ENCODE data around the gene AP2B1. TPM values are rescaled to one million over a fixed set of nuclear protein-coding genes. Genes with fewer than 3 reads are reported as not detected.

AP2B1 gene
- total and polyA plus RNA-seq, 8 donors = 21.6 to 171 (median 57.2) TPM

GRCh38 chr17:35660902-35661301 lies 73.8 kb downstream of the AP2B1 start:
- Histone ChIP-seq H3K27me3 (no peaks in the 10 kb centered on the region), H3K36me3 (peaks cover 22 to 94% (median 78%) of the 10 kb centered on the region in 4 donors), H3K4me1 (no peaks in the 10 kb centered on the region), H3K9me3 (no peaks in the 10 kb centered on the region), H3K27ac (no peak overlapping the region), H3K4me3 (no peak overlapping the region)
- WGBS, 5 donors = 86 to 96% (median 91%) methylated on average over 1 of the region's 1 CpG
- TF ChIP-seq EP300 (IDR thresholded peaks at IDR 0.05) (no peak), POLR2AphosphoS5 (IDR thresholded peaks at IDR 0.05) (no peak), POLR2A (IDR thresholded peaks at IDR 0.05) (no peak)
- TF ChIP-seq, protein P1, sequence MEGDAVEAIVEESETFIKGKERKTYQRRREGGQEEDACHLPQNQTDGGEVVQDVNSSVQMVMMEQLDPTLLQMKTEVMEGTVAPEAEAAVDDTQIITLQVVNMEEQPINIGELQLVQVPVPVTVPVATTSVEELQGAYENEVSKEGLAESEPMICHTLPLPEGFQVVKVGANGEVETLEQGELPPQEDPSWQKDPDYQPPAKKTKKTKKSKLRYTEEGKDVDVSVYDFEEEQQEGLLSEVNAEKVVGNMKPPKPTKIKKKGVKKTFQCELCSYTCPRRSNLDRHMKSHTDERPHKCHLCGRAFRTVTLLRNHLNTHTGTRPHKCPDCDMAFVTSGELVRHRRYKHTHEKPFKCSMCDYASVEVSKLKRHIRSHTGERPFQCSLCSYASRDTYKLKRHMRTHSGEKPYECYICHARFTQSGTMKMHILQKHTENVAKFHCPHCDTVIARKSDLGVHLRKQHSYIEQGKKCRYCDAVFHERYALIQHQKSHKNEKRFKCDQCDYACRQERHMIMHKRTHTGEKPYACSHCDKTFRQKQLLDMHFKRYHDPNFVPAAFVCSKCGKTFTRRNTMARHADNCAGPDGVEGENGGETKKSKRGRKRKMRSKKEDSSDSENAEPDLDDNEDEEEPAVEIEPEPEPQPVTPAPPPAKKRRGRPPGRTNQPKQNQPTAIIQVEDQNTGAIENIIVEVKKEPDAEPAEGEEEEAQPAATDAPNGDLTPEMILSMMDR (IDR thresholded peaks at IDR 0.05) = no peak
- intact Hi-C loops (cut with DNase I; ENCODE audit: low total_unique reads) = no loop called here
- no peak for DNase-seq

- Histone ChIP-seq H3K9me3 (no peaks in the 10 kb centered on the region), H3K36me3 (peaks cover 12 to 90% (median 68%) of the 10 kb centered on the region in 4 donors), H3K4me1 (no peaks in the 10 kb centered on the region), H3K27ac (no peak overlapping the region), H3K27me3 (no peaks in the 10 kb centered on the region), H3K4me3 (no peak overlapping the region)
- no peak for DNase-seq
- intact Hi-C loops (cut with DNase I; ENCODE audit: low total_unique reads) = no loop called here
- 86 to 93% (median 88%) methylated on average over 5 of the region's 5 CpGs for WGBS, 5 donors
- TF ChIP-seq POLR2A (IDR thresholded peaks at IDR 0.05) (no peak), EP300 (IDR thresholded peaks at IDR 0.05) (no peak), POLR2AphosphoS5 (IDR thresholded peaks at IDR 0.05) (no peak)
- TF ChIP-seq, protein P1 (IDR thresholded peaks at IDR 0.05) = no peak
Measured at GRCh38 chr17:35664685-35665084, 77.6 kb downstream of the AP2B1 start.

DNA sequence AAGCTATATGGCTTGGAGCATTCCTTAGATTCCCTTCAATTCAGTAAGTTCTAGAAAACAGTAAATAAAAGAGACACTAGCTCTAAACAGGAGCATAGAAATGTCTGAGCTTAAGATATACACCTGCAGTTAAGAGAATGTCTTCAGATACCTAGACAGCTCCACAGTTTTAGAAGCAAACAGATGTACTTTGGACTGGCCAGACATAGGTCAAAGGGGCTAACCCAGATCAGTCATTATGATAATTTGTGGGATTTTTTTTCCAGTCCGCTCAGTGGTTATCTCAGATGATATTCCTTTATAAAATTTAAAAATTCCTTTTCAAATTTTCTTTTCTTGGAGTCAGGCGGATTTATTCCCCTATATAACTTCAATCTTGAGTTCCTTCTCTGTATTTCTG lies 78.5 kb downstream of the AP2B1 start:
- H3K27me3 ChIP-seq = no peaks in the 10 kb centered on the region
- intact Hi-C loops (cut with DNase I; ENCODE audit: low total_unique reads) = no loop called here
- 92 to 99% (median 97%) methylated on average over 2 of the region's 2 CpGs for WGBS, 5 donors
- DNase-seq = no peak
- TF ChIP-seq POLR2A (IDR thresholded peaks at IDR 0.05) (no peak), POLR2AphosphoS5 (IDR thresholded peaks at IDR 0.05) (no peak), EP300 (IDR thresholded peaks at IDR 0.05) (no peak)
- TF ChIP-seq, protein P1 (IDR thresholded peaks at IDR 0.05) = no peak
- H3K9me3 ChIP-seq = no peaks in the 10 kb centered on the region
- peaks cover 6 to 84% (median 68%) of the 10 kb centered on the region in 4 donors for H3K36me3 ChIP-seq
- H3K4me1 ChIP-seq = no peaks in the 10 kb centered on the region
- H3K27ac ChIP-seq = no peak overlapping the region
- H3K4me3 ChIP-seq = no peak overlapping the region

- DNase-seq = no peak
- Histone ChIP-seq H3K4me3 (no peak overlapping the region), H3K27me3 (no peaks in the 10 kb centered on the region), H3K4me1 (no peaks in the 10 kb centered on the region), H3K9me3 (no peaks in the 10 kb centered on the region), H3K27ac (no peak overlapping the region), H3K36me3 (peaks cover 4 to 84% (median 68%) of the 10 kb centered on the region in 4 donors)
- WGBS, 5 donors = 45 to 50% (median 50%) methylated on average over 2 of the region's 2 CpGs
- intact Hi-C loops (cut with DNase I; ENCODE audit: low total_unique reads) = no loop called here
- TF ChIP-seq, protein P1 (IDR thresholded peaks at IDR 0.05) = no peak
- no peak for TF ChIP-seq EP300 (IDR thresholded peaks at IDR 0.05)
- no peak for TF ChIP-seq POLR2AphosphoS5 (IDR thresholded peaks at IDR 0.05)
- TF ChIP-seq POLR2A (IDR thresholded peaks at IDR 0.05) = no peak
Measured at GRCh38 chr17:35666070-35666469, 78.9 kb downstream of the AP2B1 start.

Measured in stomach (tissue), 9 donors.